Dendritic cell treated with granulocyte-macrophage colony-stimulating factor and Interleukin-4, amounts not matched to agents 40 ng/mL and 50 ng/mL, for 4 days (primary cell): ENCODE measurements around the gene S100A16.
"Not testable (repeated sequence)": the region's sequence is repeated elsewhere in the genome, so short reads cannot be mapped to it uniquely, and the experiment has no call there.

Experiments
- H3K27ac Mint-ChIP-seq: one replicate; pipeline ENCODE4 v1.8.0; 2022; ENCODE audit warnings: mild to moderate bottlenecking, mixed read lengths
- H3K27me3 Mint-ChIP-seq: one replicate; pipeline ENCODE4 v1.8.0; 2022; ENCODE audit warnings: mild to moderate bottlenecking, mixed read lengths
- H3K36me3 Mint-ChIP-seq: one replicate; pipeline ENCODE4 v1.8.0; 2022; ENCODE audit warnings: low read depth, mixed read lengths
- H3K4me1 Mint-ChIP-seq: one replicate; pipeline ENCODE4 v1.8.0; 2022; ENCODE audit warnings: low read depth, mixed read lengths
- H3K4me3 Mint-ChIP-seq: one replicate; pipeline ENCODE4 v1.8.0; 2022; ENCODE audit warnings: mild to moderate bottlenecking, moderate library complexity, mixed read lengths
- H3K9me3 Mint-ChIP-seq: one replicate; pipeline ENCODE4 v1.8.0; 2022; ENCODE audit warnings: mixed read lengths
- intact Hi-C: fragments of 100-400 bp; cut with micrococcal nuclease; formaldehyde crosslinking; loops from one replicate; pipeline ENCODE4 v1.15.0; 2022

S100A16 gene

DNA sequence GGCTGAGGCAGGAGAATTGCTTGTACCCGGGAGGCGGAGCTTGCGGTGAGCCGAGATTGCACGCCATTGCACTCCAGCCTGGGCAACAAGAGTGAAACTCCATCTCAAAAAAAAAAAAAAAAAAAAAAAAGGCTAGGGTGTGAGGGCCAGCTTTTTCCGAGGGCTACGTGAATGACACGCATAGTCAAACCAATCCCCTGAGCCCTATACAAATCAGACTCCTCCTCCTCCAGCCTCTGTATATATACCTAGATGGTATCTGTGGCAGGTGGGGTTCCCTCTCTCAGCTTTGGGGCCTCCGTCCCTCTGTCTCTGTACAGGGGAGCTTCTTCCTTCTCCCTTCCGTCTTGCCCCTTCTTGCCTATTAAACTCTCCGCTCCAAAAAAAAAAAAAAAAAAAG, 6.7 kb downstream of the S100A16 start:
- H3K4me1 Mint-ChIP-seq: peaks cover 44% of the 10 kb centered on the region
- H3K4me3 Mint-ChIP-seq: no peak overlapping the region
- H3K27ac Mint-ChIP-seq: no peak overlapping the region
- H3K27me3 Mint-ChIP-seq: peaks cover 1% of the 10 kb centered on the region
- H3K9me3 Mint-ChIP-seq: no peaks in the 10 kb centered on the region
- no peaks in the 10 kb centered on the region for H3K36me3 Mint-ChIP-seq
- intact Hi-C loops: no loop called here

DNA sequence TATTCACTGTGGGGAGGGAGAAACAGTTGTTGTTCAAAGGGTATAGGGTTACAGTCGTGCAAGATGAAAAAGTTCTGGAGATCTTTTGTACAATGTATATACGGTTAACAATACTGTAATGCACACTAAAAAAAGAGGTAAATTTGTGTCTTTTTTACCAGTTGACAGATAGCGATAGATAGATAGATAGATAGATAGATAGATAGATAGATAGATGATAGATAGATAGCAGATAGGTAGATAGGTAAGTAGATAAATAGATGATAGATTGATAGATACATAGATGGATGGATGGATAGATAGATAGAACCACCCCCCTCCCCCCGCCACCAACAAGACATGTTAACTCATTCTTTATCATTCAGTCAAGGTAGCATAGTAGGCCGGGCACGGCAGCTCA, 10.2 kb downstream of the S100A16 start:
- intact Hi-C loops: no loop called here
- Mint-ChIP-seq H3K4me3 (no peak overlapping the region), H3K9me3 (no peaks in the 10 kb centered on the region), H3K27ac (no peak overlapping the region), H3K27me3 (peaks cover 1% of the 10 kb centered on the region), H3K36me3 (no peaks in the 10 kb centered on the region), H3K4me1 (peaks cover 31% of the 10 kb centered on the region)

DNA sequence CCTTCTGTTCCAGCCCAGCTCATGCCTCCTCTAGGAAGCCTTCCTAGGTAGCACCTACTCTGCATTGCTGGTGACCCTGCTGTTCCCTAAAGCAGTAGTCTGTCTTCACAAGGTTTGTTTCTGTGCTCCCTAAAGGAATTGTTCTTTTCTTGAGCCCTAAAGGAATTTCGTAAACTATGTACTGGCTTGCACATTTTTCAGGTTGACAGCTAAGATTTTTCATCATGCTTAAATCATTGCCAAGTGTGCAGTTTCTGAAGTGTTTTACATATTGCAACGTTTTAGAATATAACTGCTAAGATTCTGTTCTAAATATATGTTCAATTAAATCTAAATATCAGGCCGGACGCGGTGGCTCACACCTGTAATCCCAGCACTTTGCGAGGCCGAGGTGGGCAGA, 13.1 kb downstream of the S100A16 start:
- peak overlapping the region; percentile 29 for H3K27ac Mint-ChIP-seq
- no peaks in the 10 kb centered on the region for H3K27me3 Mint-ChIP-seq
- H3K4me3 Mint-ChIP-seq: no peak overlapping the region
- H3K9me3 Mint-ChIP-seq: no peaks in the 10 kb centered on the region
- no peaks in the 10 kb centered on the region for H3K36me3 Mint-ChIP-seq
- intact Hi-C loops: no loop called here
- H3K4me1 Mint-ChIP-seq: peaks cover 35% of the 10 kb centered on the region

DNA sequence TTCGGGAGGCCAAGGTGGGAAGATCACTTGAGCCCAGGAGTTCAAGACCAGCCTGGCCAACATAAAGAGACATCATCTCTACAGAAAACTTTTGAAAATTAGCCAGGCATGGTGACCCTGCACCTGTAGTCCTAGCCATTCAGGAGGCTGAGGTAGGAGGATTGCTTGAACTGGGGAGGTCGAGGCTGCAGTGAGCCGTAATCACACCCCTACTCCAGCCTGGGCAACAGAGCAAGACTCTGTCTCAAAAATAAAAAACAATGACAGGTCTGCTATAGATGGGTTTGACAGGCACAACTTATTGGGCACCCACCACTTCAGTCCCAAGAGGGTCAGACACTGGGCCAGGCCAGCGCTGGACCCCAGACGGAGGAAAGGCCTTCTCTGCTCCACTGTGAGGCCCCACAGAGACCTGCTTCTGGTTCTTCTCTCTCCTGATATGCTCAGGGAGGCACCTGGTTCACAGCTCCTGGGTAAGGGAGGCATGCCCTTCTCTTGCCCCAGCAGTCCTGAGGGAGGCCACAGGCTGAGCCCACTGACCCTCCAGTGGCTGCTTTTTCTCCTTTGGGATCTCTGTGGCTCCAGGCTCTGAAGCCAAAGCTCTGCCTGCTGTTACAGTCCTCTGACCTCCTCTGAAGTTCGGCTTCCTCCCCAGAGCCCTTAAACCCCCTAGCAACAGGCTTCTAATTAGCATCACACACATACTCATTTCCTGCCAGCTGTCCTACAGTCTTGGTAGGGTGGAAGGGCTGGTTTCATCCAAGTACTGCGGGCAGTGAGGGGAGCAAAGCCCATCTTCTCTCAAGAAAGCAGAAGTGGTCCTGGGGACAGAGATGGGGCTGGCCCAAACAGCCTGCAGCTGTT, 14.4 kb downstream of the S100A16 start:
- Mint-ChIP-seq H3K9me3 (no peaks in the 10 kb centered on the region), H3K36me3 (no peaks in the 10 kb centered on the region), H3K4me1 (peaks cover 35% of the 10 kb centered on the region), H3K27me3 (no peaks in the 10 kb centered on the region), H3K27ac (peak overlapping the region; percentile 28), H3K4me3 (no peak overlapping the region)
- intact Hi-C loops: no loop called here

DNA sequence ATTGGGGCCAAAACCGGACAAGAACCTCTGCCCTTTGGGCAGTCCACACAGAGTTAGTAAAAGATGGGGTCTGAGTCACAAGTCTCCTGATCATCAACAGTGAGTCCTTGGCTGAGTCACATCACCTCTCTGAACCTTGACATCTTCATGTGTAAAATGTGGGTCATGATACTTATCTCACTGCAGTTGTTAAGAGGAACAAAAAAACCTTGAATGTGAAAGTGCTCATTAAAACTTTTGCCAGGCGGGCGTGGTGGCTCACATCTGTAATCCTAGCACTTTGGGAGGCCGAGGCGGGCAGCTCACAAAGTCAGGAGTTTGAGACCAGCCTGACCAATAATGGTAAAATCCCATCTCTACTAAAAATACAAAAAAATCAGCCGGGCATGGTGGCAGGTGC, 15.7 kb downstream of the S100A16 start:
- peak overlapping the region; percentile 39 for H3K27ac Mint-ChIP-seq
- H3K36me3 Mint-ChIP-seq: no peaks in the 10 kb centered on the region
- H3K4me1 Mint-ChIP-seq: peaks cover 31% of the 10 kb centered on the region

DNA sequence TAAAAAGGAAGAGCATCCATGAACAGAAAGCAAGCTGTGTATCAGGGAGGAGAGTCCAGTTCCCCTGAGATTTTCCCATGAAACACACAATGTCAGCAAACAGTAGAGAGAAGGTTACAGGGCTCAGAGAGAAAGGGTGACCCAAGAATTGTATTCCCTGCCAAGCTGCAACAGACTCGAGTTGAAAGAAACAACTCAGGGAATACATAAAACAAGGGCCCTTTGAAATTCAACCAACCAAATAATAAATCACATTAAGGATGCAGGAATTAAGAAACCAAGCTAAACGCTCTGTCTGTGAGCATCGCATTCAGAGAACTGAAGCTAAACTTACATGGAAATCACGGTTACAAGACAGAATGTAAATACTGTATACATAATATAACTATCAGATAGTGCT, 20.2 kb downstream of the S100A16 start:
- intact Hi-C loops: no loop called here
- no peaks in the 10 kb centered on the region for H3K27me3 Mint-ChIP-seq
- peaks cover 9% of the 10 kb centered on the region for H3K4me1 Mint-ChIP-seq

More for the DNA sequence above, 15.7 kb downstream of the S100A16 start:
- Mint-ChIP-seq H3K9me3 (no peaks in the 10 kb centered on the region), H3K27me3 (no peaks in the 10 kb centered on the region), H3K4me3 (no peak overlapping the region)
- intact Hi-C loops: no loop called here

DNA sequence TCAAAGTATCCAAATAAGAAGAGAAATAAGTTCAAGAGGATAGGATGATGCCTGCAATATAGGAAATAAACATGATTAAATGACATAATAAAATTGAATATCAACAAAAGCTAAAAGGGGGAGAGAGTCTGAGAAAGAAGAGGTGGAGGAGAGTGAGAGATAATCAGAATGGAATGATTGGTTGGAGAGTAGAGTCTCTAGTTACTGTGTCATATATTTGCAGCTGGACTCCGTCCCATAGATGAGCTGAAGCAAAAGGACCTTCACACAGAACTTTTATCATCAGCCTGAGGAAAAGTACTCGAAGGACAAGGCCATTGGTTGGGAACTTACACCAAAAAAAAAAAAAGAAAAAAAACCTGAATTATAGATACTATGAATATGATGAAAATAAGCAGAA, 24.5 kb downstream of the S100A16 start:
- Mint-ChIP-seq H3K9me3 (no peaks in the 10 kb centered on the region), H3K4me3 (no peak overlapping the region), H3K27ac (no peak overlapping the region), H3K36me3 (no peaks in the 10 kb centered on the region), H3K27me3 (peaks cover 2% of the 10 kb centered on the region), H3K4me1 (peaks cover 12% of the 10 kb centered on the region)
- intact Hi-C loops: no loop called here

More for the DNA sequence above, 20.2 kb downstream of the S100A16 start:
- no peak overlapping the region for H3K4me3 Mint-ChIP-seq
- no peak overlapping the region for H3K27ac Mint-ChIP-seq
- H3K36me3 Mint-ChIP-seq: no peaks in the 10 kb centered on the region
- no peaks in the 10 kb centered on the region for H3K9me3 Mint-ChIP-seq

DNA sequence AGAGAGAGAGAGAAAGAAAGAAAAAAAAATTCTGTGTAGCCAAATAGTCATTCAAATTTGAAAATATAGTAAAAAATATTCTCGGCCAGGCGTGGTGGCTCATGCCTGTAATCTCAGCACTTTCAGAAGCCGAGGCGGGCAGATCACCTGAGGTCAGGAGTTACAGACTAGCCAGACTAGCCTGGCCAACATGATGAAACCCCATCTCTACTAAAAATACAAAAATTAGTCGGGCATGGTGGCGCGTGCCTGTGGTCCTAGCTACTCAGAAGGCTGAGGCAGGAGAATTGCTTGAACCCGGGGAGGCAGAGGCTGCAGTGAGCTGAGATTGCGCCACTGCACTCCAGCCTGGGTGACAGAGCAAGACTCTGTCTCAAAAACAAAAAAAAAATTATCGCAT, 24.9 kb downstream of the S100A16 start:
- H3K27me3 Mint-ChIP-seq, H3K27ac Mint-ChIP-seq, intact Hi-C loops, H3K9me3 Mint-ChIP-seq, H3K4me3 Mint-ChIP-seq, H3K36me3 Mint-ChIP-seq: not testable (repeated sequence)
- peaks cover 12% of the 10 kb centered on the region for H3K4me1 Mint-ChIP-seq

DNA sequence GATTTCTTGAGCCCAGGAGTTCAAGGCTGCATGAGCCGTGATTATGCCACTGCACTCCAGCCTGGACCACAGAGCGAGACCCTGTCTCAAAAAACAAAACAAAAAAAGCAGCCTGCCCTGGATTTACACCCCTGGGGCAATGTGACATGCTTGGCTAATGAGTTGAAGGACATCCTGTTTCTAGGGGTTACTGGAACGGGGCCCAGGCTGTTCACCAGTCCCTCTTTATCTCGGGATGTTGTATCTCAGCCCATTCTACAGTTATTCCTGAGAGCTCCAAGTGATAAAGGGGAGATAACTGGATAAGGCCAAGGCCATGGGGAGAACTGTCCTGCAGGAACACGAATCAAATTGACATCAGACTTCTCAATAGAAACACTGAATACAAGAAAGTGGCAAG, 25.6 kb downstream of the S100A16 start:
- peaks cover 12% of the 10 kb centered on the region for H3K4me1 Mint-ChIP-seq
- no peaks in the 10 kb centered on the region for H3K36me3 Mint-ChIP-seq
- H3K27me3 Mint-ChIP-seq: peaks cover 2% of the 10 kb centered on the region
- no peak overlapping the region for H3K27ac Mint-ChIP-seq
- no peak overlapping the region for H3K4me3 Mint-ChIP-seq
- no peaks in the 10 kb centered on the region for H3K9me3 Mint-ChIP-seq
- intact Hi-C loops: no loop called here

DNA sequence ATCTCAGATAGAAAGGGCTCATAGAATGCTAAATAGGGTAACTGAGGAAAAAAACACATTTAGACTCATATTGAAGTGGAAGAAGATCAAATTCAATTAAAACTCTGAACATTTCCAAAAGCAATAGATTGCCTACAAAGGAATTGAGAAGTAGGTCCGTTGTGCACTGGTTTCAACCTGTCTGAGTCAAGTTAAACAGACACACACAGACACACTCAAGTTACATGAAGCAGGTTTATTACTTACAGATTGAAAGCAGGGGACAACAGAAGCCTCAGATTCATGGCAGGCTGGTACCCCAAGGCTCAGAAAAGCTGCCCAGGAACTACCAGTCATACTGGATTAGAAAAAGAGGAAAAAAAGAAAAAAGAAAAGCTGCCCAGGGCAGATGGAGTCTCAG, 26.6 kb downstream of the S100A16 start:
- intact Hi-C loops: no loop called here
- Mint-ChIP-seq H3K9me3 (no peaks in the 10 kb centered on the region), H3K27ac (no peak overlapping the region), H3K4me3 (no peak overlapping the region), H3K27me3 (peaks cover 2% of the 10 kb centered on the region), H3K36me3 (no peaks in the 10 kb centered on the region), H3K4me1 (peaks cover 12% of the 10 kb centered on the region)

DNA sequence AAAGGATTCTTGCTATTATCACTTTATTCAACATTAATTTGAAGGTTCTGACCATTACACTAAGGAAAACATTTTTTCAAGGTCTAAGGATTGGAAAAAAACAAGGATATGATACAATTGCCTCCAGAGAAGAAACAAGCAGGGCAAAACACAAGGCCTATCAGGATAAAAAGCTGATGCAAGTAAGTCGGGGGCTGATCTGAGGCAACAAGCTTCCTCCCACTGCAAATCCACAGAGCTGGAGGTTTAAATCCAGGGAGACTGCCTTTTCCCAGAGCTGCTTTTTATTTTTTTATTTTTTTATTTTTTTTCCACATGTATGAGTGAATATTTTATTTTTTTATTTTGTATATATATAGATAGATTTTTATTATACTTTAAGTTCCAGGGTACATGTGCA, 27.9 kb downstream of the S100A16 start:
- Mint-ChIP-seq H3K9me3 (no peaks in the 10 kb centered on the region), H3K4me3 (no peak overlapping the region), H3K4me1 (peaks cover 12% of the 10 kb centered on the region), H3K36me3 (no peaks in the 10 kb centered on the region), H3K27ac (no peak overlapping the region), H3K27me3 (peaks cover 2% of the 10 kb centered on the region)
- intact Hi-C loops: no loop called here

DNA sequence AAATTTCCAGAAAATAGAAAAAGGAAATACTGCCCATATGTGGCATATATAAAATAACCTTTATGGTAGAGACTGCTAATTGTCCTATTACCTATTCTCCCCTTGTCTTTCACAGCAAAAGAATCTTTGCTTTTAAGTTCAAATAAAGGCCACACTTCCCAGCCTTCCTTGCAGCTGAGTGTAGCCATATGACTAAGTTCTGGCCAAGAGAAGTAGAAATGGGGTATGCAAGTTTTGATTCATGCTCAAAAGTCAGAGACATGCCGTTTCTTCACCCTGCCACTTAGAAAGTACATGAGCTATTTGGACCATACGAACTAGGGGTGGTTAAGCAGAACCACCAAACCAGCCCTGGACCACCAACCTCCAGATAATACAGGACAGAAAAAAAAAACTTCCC, 29.0 kb downstream of the S100A16 start:
- no peak overlapping the region for H3K4me3 Mint-ChIP-seq
- no peak overlapping the region for H3K27ac Mint-ChIP-seq
- peaks cover 12% of the 10 kb centered on the region for H3K4me1 Mint-ChIP-seq
- H3K9me3 Mint-ChIP-seq: no peaks in the 10 kb centered on the region
- intact Hi-C loops: no loop called here
- peaks cover 2% of the 10 kb centered on the region for H3K27me3 Mint-ChIP-seq
- H3K36me3 Mint-ChIP-seq: no peaks in the 10 kb centered on the region

DNA sequence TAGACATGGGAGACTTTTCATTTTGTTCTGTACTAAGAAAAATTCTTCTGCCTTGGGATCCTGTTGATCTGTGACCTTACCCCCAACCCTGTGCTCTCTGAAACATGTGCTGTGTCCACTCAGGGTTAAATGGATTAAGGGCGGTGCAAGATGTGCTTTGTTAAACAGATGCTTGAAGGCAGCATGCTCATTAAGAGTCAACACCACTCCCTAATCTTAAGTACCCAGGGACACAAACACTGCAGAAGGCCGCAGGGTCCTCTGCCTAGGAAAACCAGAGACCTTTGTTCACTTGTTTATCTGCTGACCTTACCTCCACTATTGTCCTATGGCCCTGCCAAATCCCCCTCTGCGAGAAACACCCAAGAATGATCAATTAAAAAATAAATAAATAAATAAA, 29.4 kb downstream of the S100A16 start:
- H3K4me3 Mint-ChIP-seq, H3K36me3 Mint-ChIP-seq, H3K27me3 Mint-ChIP-seq, intact Hi-C loops, H3K27ac Mint-ChIP-seq, H3K9me3 Mint-ChIP-seq: not testable (repeated sequence)
- peaks cover 11% of the 10 kb centered on the region for H3K4me1 Mint-ChIP-seq

DNA sequence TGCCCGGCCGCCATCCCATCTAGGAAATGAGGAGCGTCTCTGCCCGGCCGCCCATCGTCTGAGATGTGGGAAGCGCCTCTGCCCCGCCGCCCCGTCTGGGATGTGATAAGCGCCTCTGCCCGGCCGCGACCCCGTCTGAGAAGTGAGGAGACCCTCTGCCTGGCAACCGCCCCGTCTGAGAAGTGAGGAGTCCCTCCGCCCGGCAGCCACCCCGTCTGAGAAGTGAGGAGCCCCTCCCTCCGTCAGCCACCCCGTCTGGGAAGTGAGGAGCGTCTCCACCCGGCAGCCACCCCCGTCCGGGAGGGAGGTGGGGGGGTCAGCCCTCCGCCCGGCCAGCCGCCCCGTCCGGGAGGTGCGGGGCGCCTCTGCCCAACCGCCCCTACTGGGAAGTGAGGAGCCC, 30.1 kb downstream of the S100A16 start:
- H3K4me1 Mint-ChIP-seq, H3K27ac Mint-ChIP-seq, H3K4me3 Mint-ChIP-seq, H3K9me3 Mint-ChIP-seq, H3K36me3 Mint-ChIP-seq, intact Hi-C loops, H3K27me3 Mint-ChIP-seq: not testable (repeated sequence)

DNA sequence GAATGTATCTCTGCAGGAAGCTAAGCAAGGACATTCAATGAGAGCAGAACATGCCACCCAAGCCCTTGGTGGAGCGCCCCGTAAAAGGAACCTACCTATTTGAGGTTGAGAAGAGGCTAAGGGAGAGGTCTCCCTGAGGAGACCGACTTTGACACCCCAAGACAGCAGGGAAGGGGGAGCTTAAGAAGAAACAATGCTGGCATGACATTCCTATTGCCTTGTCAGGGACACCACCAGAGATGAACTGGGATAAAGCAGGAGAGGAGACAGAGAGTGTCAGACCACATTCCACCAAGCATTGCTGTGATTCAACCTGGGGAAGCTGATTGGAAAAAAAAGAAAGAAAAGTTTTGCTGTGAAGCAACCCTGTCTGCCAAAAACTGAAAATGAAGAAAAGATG, 34.0 kb downstream of the S100A16 start:
- intact Hi-C loops: no loop called here
- Mint-ChIP-seq H3K9me3 (no peaks in the 10 kb centered on the region), H3K27ac (no peak overlapping the region), H3K4me3 (no peak overlapping the region), H3K4me1 (peaks cover 11% of the 10 kb centered on the region), H3K36me3 (no peaks in the 10 kb centered on the region), H3K27me3 (peaks cover 7% of the 10 kb centered on the region)
